Urinary bladder (tissue), 4 donors: ENCODE data around the gene CFAP74. TPM values are rescaled to one million over a fixed set of nuclear protein-coding genes. Genes with fewer than 3 reads are reported as not detected.
A peak's percentile ranks its signal among the peaks of the same experiment; 100 is the strongest.

Experiments
- DNase-seq: peaks from one replicate; pipeline ENCODE4 v3.0.0-alpha.2; 2015; ENCODE audit errors: extremely low spot score
- H3K27ac ChIP-seq: one replicate; pipeline ENCODE4 v1.5.1; 2013; ENCODE audit warnings: low read depth, mild to moderate bottlenecking, moderate library complexity
- H3K36me3 ChIP-seq: one replicate; pipeline ENCODE4 v1.6.1; 2013; ENCODE audit warnings: mild to moderate bottlenecking, moderate library complexity; ENCODE audit not compliant: insufficient read depth
- H3K4me1 ChIP-seq: one replicate; pipeline ENCODE4 v1.6.1; 2013; ENCODE audit warnings: mild to moderate bottlenecking, moderate library complexity; ENCODE audit not compliant: insufficient read depth
- H3K4me3 ChIP-seq: one replicate; pipeline ENCODE4 v1.5.1; 2013; ENCODE audit warnings: low read depth, low read length
- WGBS: extraction: QIAGEN DNeasy Blood & Tissue Kit; methylation state at CpG from one replicate; pipeline ENCODE4 v1.1.7; 2013; 5-methylcytosine and 5-hydroxymethylcytosine counted together
- polyA plus RNA-seq: library from polyadenylated mRNA; stranded (reverse); fragments of 200-250 nt; gene quantifications from one replicate; pipeline ENCODE4 v1.2.3, GENCODE V29; 2013
- total RNA-seq: library from RNA; depleted of rRNA; stranded (reverse); fragments of >200 nt; gene quantifications from one replicate; pipeline ENCODE4 v1.2.3, GENCODE V29; 2014
- donor health status: healthy with polysubstance abuse.
- donor health status: healthy.

Gene CFAP74
- total and polyA plus RNA-seq, 2 donors, result 0.11 to 0.23 TPM

GRCh38 chr1:1969953-1970716 lies 33.5 kb downstream of the CFAP74 start:
- Histone ChIP-seq H3K27ac (no peak overlapping the region), H3K4me1 (no peaks in the 10 kb centered on the region), H3K4me3 (no peak overlapping the region), H3K36me3 (no peaks in the 10 kb centered on the region)
- WGBS, result 65% methylated on average over 29 of the region's 29 CpGs
- DNase-seq, result no peak

GRCh38 chr1:1969505-1969900 lies 34.1 kb downstream of the CFAP74 start:
- Histone ChIP-seq H3K27ac (no peak overlapping the region), H3K36me3 (no peaks in the 10 kb centered on the region), H3K4me3 (no peak overlapping the region), H3K4me1 (no peaks in the 10 kb centered on the region)
- WGBS, result 72% methylated on average over 10 of the region's 10 CpGs
- no peak for DNase-seq

GRCh38 chr1:1968767-1969504 lies 34.6 kb downstream of the CFAP74 start:
- Histone ChIP-seq H3K4me3 (no peak overlapping the region), H3K36me3 (no peaks in the 10 kb centered on the region), H3K4me1 (no peaks in the 10 kb centered on the region), H3K27ac (no peak overlapping the region)
- no peak for DNase-seq
- 69% methylated on average over 12 of the region's 12 CpGs for WGBS

- no peaks in the 10 kb centered on the region for H3K36me3 ChIP-seq
- WGBS, result 86% methylated on average over 3 of the region's 3 CpGs
- H3K4me1 ChIP-seq, result no peaks in the 10 kb centered on the region
- H3K27ac ChIP-seq, result no peak overlapping the region
- H3K4me3 ChIP-seq, result no peak overlapping the region
- DNase-seq, result no peak
Observed at GRCh38 chr1:1967879-1968278, 35.7 kb downstream of the CFAP74 start.

GRCh38 chr1:1967151-1967550 lies 36.4 kb downstream of the CFAP74 start:
- no peak overlapping the region for H3K4me3 ChIP-seq
- no peaks in the 10 kb centered on the region for H3K36me3 ChIP-seq
- H3K27ac ChIP-seq, result no peak overlapping the region
- WGBS, result 74% methylated on average over 16 of the region's 16 CpGs
- no peak for DNase-seq
- no peaks in the 10 kb centered on the region for H3K4me1 ChIP-seq

- Histone ChIP-seq H3K36me3 (no peaks in the 10 kb centered on the region), H3K4me3 (no peak overlapping the region)
- WGBS, result 46% methylated on average over 38 of the region's 38 CpGs
Observed at GRCh38 chr1:1966071-1966740, 37.4 kb downstream of the CFAP74 start.

GRCh38 chr1:1965546-1965945 lies 38.0 kb downstream of the CFAP74 start:
- DNase-seq, result no peak
- Histone ChIP-seq H3K4me3 (no peak overlapping the region), H3K27ac (no peak overlapping the region), H3K36me3 (no peaks in the 10 kb centered on the region), H3K4me1 (no peaks in the 10 kb centered on the region)
- WGBS, result 70% methylated on average over 10 of the region's 10 CpGs

More at GRCh38 chr1:1966071-1966740, 37.4 kb downstream of the CFAP74 start:
- Histone ChIP-seq H3K27ac (no peak overlapping the region), H3K4me1 (no peaks in the 10 kb centered on the region)
- no peak for DNase-seq

- 83% methylated on average over 25 of the region's 25 CpGs for WGBS
- H3K36me3 ChIP-seq, result no peaks in the 10 kb centered on the region
- H3K4me3 ChIP-seq, result no peak overlapping the region
- no peaks in the 10 kb centered on the region for H3K4me1 ChIP-seq
- no peak for DNase-seq
- no peak overlapping the region for H3K27ac ChIP-seq
Observed at GRCh38 chr1:1964811-1965210, 38.8 kb downstream of the CFAP74 start.

- no peak for DNase-seq
- WGBS, result 88% methylated on average over 17 of the region's 17 CpGs
Observed at GRCh38 chr1:1963570-1963969, 40.0 kb downstream of the CFAP74 start.

GRCh38 chr1:1962752-1963151 lies 40.8 kb downstream of the CFAP74 start:
- WGBS, result 81% methylated on average over 2 of the region's 2 CpGs
- no peaks in the 10 kb centered on the region for H3K4me1 ChIP-seq
- no peak overlapping the region for H3K27ac ChIP-seq
- H3K4me3 ChIP-seq, result no peak overlapping the region
- no peak for DNase-seq
- H3K36me3 ChIP-seq, result no peaks in the 10 kb centered on the region

More at GRCh38 chr1:1963570-1963969, 40.0 kb downstream of the CFAP74 start:
- Histone ChIP-seq H3K36me3 (no peaks in the 10 kb centered on the region), H3K4me3 (no peak overlapping the region), H3K4me1 (no peaks in the 10 kb centered on the region), H3K27ac (no peak overlapping the region)

GRCh38 chr1:1960480-1961196 lies 42.9 kb downstream of the CFAP74 start:
- no peak overlapping the region for H3K27ac ChIP-seq
- H3K36me3 ChIP-seq, result no peaks in the 10 kb centered on the region
- DNase-seq, result no peak
- H3K4me3 ChIP-seq, result no peak overlapping the region
- 35% methylated on average over 17 of the region's 17 CpGs for WGBS
- no peaks in the 10 kb centered on the region for H3K4me1 ChIP-seq

GRCh38 chr1:1959840-1960479 lies 43.6 kb downstream of the CFAP74 start:
- H3K36me3 ChIP-seq, result no peaks in the 10 kb centered on the region
- H3K27ac ChIP-seq, result no peak overlapping the region
- no peaks in the 10 kb centered on the region for H3K4me1 ChIP-seq
- peak; percentile 60 for DNase-seq
- H3K4me3 ChIP-seq, result no peak overlapping the region
- 7% methylated on average over 23 of the region's 23 CpGs for WGBS

- WGBS, result 71% methylated on average over 12 of the region's 12 CpGs
Observed at GRCh38 chr1:1959459-1959839, 44.1 kb downstream of the CFAP74 start.

More at GRCh38 chr1:1959459-1959839, 44.1 kb downstream of the CFAP74 start:
- H3K36me3 ChIP-seq, result no peaks in the 10 kb centered on the region
- no peaks in the 10 kb centered on the region for H3K4me1 ChIP-seq
- DNase-seq, result no peak
- H3K4me3 ChIP-seq, result no peak overlapping the region
- no peak overlapping the region for H3K27ac ChIP-seq
